NCI-H1694 treated with DMSO at 0.1 percent for 48 hours (cell line): ENCODE measurements around the gene SLC39A13.
A peak's percentile ranks its signal among the peaks of the same experiment; 100 is the strongest.

ENCODE experiments used
- DNase-seq: peaks from one replicate; lab custom pipeline; 2025; lab: John Stamatoyannopoulos, UW

The SLC39A13 gene

GRCh38 chr11:47430524-47430923 lies 22.1 kb downstream of the SLC39A13 start:
- DNase-seq: no peak

- no peak for DNase-seq
Observed at GRCh38 chr11:47431356-47432083, 23.1 kb downstream of the SLC39A13 start.

GRCh38 chr11:47433157-47433556 lies 24.8 kb downstream of the SLC39A13 start:
- no peak for DNase-seq

GRCh38 chr11:47434011-47434786 lies 25.8 kb downstream of the SLC39A13 start:
- DNase-seq: no peak

GRCh38 chr11:47435687-47436086 lies 27.3 kb downstream of the SLC39A13 start:
- no peak for DNase-seq

- no peak for DNase-seq
Observed at GRCh38 chr11:47436726-47437125, 28.3 kb downstream of the SLC39A13 start.

GRCh38 chr11:47437218-47437745 lies 28.9 kb downstream of the SLC39A13 start:
- no peak for DNase-seq

GRCh38 chr11:47437746-47438418 lies 29.5 kb downstream of the SLC39A13 start:
- DNase-seq: no peak

GRCh38 chr11:47438721-47439120 lies 30.3 kb downstream of the SLC39A13 start:
- DNase-seq: no peak

- DNase-seq: no peak
Observed at GRCh38 chr11:47440054-47440476, 31.7 kb downstream of the SLC39A13 start.

- DNase-seq: no peak
Observed at GRCh38 chr11:47441421-47441820, 33.0 kb downstream of the SLC39A13 start.

- no peak for DNase-seq
Observed at GRCh38 chr11:47442514-47442913, 34.1 kb downstream of the SLC39A13 start.

- peak; percentile 70 for DNase-seq
Observed at GRCh38 chr11:47443028-47443700, 34.8 kb downstream of the SLC39A13 start.

- no peak for DNase-seq
Observed at GRCh38 chr11:47443817-47444216, 35.4 kb downstream of the SLC39A13 start.

GRCh38 chr11:47445840-47446239 lies 37.5 kb downstream of the SLC39A13 start:
- DNase-seq: no peak

GRCh38 chr11:47446833-47447232 lies 38.4 kb downstream of the SLC39A13 start:
- DNase-seq: no peak

- no peak for DNase-seq
Observed at GRCh38 chr11:47447906-47448305, 39.5 kb downstream of the SLC39A13 start.

- no peak for DNase-seq
Observed at GRCh38 chr11:47448566-47449427, 40.4 kb downstream of the SLC39A13 start, which contains the start of gene RAPSN. RAPSN (minus strand) TSS chr11:47449136; CDS start chr11:47448964, 172 bp downstream.

- no peak for DNase-seq
Observed at GRCh38 chr11:47449541-47449940, 41.2 kb downstream of the SLC39A13 start.

GRCh38 chr11:47451436-47451835 lies 43.0 kb downstream of the SLC39A13 start:
- DNase-seq: no peak

- DNase-seq: no peak
Observed at GRCh38 chr11:47451990-47452389, 43.6 kb downstream of the SLC39A13 start.
